Neuronal stem cell (in vitro differentiated cells): ENCODE results near the gene ATP5ME.

Source experiments
- DNase-seq: peaks from one replicate; pipeline ENCODE4 v3.0.0-alpha.2; 2013; ENCODE audit warnings: low spot score
- H2AFZ ChIP-seq: one replicate; pipeline ENCODE4 v1.6.1; 2013; ENCODE audit warnings: mild to moderate bottlenecking, low read length, inconsistent platforms
- H2AK5ac ChIP-seq: 2 replicates; pipeline ENCODE4 v1.6.1; 2013; ENCODE audit warnings: low read depth, mild to moderate bottlenecking, inconsistent platforms, low read length, moderate library complexity, mixed read lengths
- H2BK120ac ChIP-seq: 2 replicates; pipeline ENCODE4 v1.6.1; 2013; ENCODE audit warnings: low read depth, mild to moderate bottlenecking, inconsistent platforms, low read length, moderate library complexity, mixed read lengths
- H2BK12ac ChIP-seq: one replicate; pipeline ENCODE4 v1.6.1; 2013; ENCODE audit warnings: low read length, inconsistent platforms
- H2BK15ac ChIP-seq: 2 replicates; pipeline ENCODE4 v1.6.1; 2013; ENCODE audit warnings: mild to moderate bottlenecking, low read length, inconsistent platforms, mixed read lengths
- H2BK5ac ChIP-seq: one replicate; pipeline ENCODE4 v1.6.1; 2013; ENCODE audit warnings: inconsistent platforms, mild to moderate bottlenecking, low read length, moderate library complexity
- H3K14ac ChIP-seq: one replicate; pipeline ENCODE4 v1.6.1; 2013; ENCODE audit warnings: low read length, inconsistent platforms
- H3K18ac ChIP-seq: 2 replicates; pipeline ENCODE4 v1.6.1; 2013; ENCODE audit warnings: low read length, inconsistent platforms
- H3K23ac ChIP-seq: 2 replicates; pipeline ENCODE4 v1.6.1; 2013; ENCODE audit warnings: low read depth, mild to moderate bottlenecking, mixed read lengths, low read length, inconsistent platforms; ENCODE audit not compliant: poor library complexity
- H3K27ac ChIP-seq: replicated peaks from 3 replicates; pipeline ENCODE4 v1.5.1; 2013; ENCODE audit warnings: low read length, inconsistent platforms
- H3K27me3 ChIP-seq, 3 experiments: 2 replicates each; pipeline ENCODE4 v1.6.1; 2013; ENCODE audit warnings: low read length in 3 of 3, mild to moderate bottlenecking in 2 of 3, inconsistent platforms in 1 of 3, low read depth in 1 of 3, mixed read lengths in 1 of 3, moderate library complexity in 1 of 3; ENCODE audit not compliant: control insufficient read depth in 3 of 3, insufficient read depth in 3 of 3
- H3K36me3 ChIP-seq, 2 donors: replicated peaks in 1 of 2; 2 replicates each; pipeline ENCODE4 v1.6.1; 2013; ENCODE audit warnings: low read length in 2 of 2; ENCODE audit not compliant: control insufficient read depth in 2 of 2, insufficient read depth in 2 of 2
- H3K4ac ChIP-seq: 2 replicates; pipeline ENCODE4 v1.6.1; 2013; ENCODE audit warnings: inconsistent platforms, mild to moderate bottlenecking, low read length, moderate library complexity
- H3K4me1 ChIP-seq, 2 donors: 1 replicate in 1 of 2; 2 replicates in 1 of 2; pipeline ENCODE4 v1.6.1; 2013; ENCODE audit warnings: low read length in 2 of 2, low read depth in 1 of 2; ENCODE audit not compliant: control insufficient read depth in 2 of 2, insufficient read depth in 1 of 2
- H3K4me2 ChIP-seq: one replicate; pipeline ENCODE4 v1.6.1; 2013; ENCODE audit warnings: mild to moderate bottlenecking, low read length, inconsistent platforms; ENCODE audit not compliant: insufficient read depth, poor library complexity, severe bottlenecking
- H3K4me3 ChIP-seq, 2 donors: 2 replicates each; pipeline ENCODE4 v1.5.1; 2013; ENCODE audit warnings: low read length in 2 of 2, mild to moderate bottlenecking in 2 of 2, inconsistent platforms in 1 of 2, moderate library complexity in 1 of 2
- H3K79me1 ChIP-seq: one replicate; pipeline ENCODE4 v1.6.1; 2013; ENCODE audit warnings: low read depth, mild to moderate bottlenecking, inconsistent platforms, low read length, moderate library complexity
- H3K9ac ChIP-seq: one replicate; pipeline ENCODE4 v1.6.1; 2013; ENCODE audit warnings: mild to moderate bottlenecking, low read depth, low read length, inconsistent platforms; ENCODE audit not compliant: poor library complexity
- H3K9me3 ChIP-seq, 2 donors: replicated peaks in 1 of 2; 2 replicates each; pipeline versions ENCODE3 to v1.6.1; 2013; ENCODE audit warnings: low read length in 2 of 2, mild to moderate bottlenecking in 2 of 2, inconsistent platforms in 1 of 2, low read depth in 1 of 2, mixed read lengths in 1 of 2, moderate library complexity in 1 of 2; ENCODE audit not compliant: control insufficient read depth in 2 of 2, insufficient read depth in 1 of 2
- H4K8ac ChIP-seq: one replicate; pipeline ENCODE4 v1.6.1; 2013; ENCODE audit warnings: low read depth, mild to moderate bottlenecking, inconsistent platforms, low read length, moderate library complexity
- H4K91ac ChIP-seq: one replicate; pipeline ENCODE4 v1.6.1; 2013; ENCODE audit warnings: low read length, low read depth, mild to moderate bottlenecking, inconsistent platforms; ENCODE audit not compliant: poor library complexity
- WGBS, 2 donors: extraction: QIAGEN DNeasy Blood & Tissue Kit; methylation state at CpG; one replicate each; pipeline ENCODE4 v1.1.7; 2013; ENCODE audit warnings: missing lambda C conversion rate in 2 of 2, mixed read lengths in 1 of 2; ENCODE audit not compliant: insufficient read length in 2 of 2, insufficient replicate concordance in 1 of 2; ENCODE audit errors: extremely low coverage in 2 of 2; 5-methylcytosine and 5-hydroxymethylcytosine counted together

Gene ATP5ME

DNA sequence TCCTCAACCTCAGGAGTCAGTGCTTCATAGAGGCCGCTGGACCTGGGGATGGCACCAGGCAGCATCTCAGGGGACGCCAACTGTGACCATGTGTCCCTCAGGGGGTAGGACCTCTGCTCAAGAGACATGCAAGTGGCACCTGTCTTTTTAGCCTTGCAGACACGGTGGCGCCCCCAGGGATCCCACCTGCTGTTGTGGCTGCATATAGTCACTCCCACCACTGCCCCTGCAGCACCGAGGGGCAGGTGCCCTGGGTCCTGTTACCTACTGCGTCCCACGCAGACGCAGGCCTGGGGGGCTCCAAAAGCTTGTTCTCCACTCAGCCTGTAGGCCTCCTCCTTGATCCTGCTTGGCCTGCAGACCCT, 2.8 kb upstream of the ATP5ME start:
- Histone ChIP-seq H3K79me1 (peaks cover 7% of the 10 kb centered on the region), H3K4me1 (peaks cover 16% of the 10 kb centered on the region in 2 donors), H3K14ac (no peak overlapping the region), H4K8ac (no peak overlapping the region), H2AFZ (no peak overlapping the region), H3K4ac (no peak overlapping the region), H2BK5ac (no peak overlapping the region), H4K91ac (no peak overlapping the region), H3K27me3 (peaks cover 0 to 9% (median 2%) of the 10 kb centered on the region in 3 experiments), H3K4me3 (no peak overlapping the region), H3K36me3 (peaks cover 6 to 15% of the 10 kb centered on the region in 2 donors), H2BK15ac (no peak overlapping the region), H3K9me3 (no peaks in the 10 kb centered on the region), H3K27ac (no peak overlapping the region), H3K23ac (no peak overlapping the region), H3K18ac (no peak overlapping the region), H2AK5ac (no peak overlapping the region), H3K9ac (no peak overlapping the region), H3K4me2 (no peak overlapping the region), H2BK12ac (no peak overlapping the region), H2BK120ac (no peak overlapping the region)
- WGBS, 2 donors = no CpG with 5 or more reads among the region's 8 CpGs
- DNase-seq = no peak

DNA sequence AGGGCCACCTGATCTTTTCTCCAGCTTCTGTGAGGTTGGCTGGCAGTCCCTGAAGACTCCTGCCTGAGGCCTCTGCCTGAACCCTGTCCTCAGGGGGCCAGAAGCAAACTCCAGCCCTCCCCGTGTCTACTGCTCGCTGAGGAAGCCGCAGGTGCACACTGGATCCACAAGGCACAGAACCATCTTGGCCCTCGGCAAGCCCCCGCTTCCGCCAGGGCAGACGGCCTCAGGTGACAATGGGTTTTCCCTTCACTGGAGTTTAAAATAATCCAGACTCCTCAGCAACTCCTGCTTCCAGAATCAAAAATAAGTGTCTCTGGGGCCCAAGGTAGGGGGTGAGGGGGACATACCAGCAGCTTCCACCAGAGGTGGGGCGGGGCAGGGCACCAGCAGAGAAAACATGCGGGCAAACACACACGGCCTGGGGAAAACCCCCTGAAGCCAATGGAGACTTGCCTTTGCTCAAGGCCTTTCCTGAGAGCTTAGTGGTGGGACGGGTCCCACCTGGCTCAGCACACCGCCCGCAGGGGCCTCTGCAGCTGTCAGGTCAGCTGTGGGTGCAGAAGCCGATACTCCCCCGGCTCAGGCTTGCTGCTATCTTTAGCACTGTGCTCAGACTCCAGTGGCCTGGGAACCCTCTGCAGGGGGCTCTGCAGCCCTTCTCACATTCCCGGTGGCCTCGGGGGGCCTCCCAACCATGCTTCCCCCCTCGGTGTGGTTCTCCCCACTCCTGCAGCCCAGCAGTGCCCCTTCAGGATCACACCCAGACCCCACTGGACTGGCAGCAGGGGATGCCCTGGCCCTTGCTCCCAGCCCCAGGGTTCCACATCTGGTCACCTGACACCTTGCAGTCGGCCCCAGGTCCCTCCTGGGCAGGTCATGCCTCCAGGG, 2.1 kb upstream of the ATP5ME start:
- Histone ChIP-seq H3K27ac (no peak overlapping the region), H3K23ac (no peak overlapping the region), H3K79me1 (peaks cover 7% of the 10 kb centered on the region), H3K9ac (no peak overlapping the region), H2BK12ac (no peak overlapping the region), H2BK15ac (no peak overlapping the region), H2AFZ (no peak overlapping the region), H3K14ac (no peak overlapping the region), H3K18ac (no peak overlapping the region), H3K4me2 (no peak overlapping the region), H3K36me3 (peaks cover 11 to 20% of the 10 kb centered on the region in 2 donors), H4K91ac (no peak overlapping the region), H3K4ac (no peak overlapping the region), H2BK5ac (no peak overlapping the region), H3K4me1 (peaks cover 16% of the 10 kb centered on the region in 2 donors), H3K4me3 (peak overlapping the region in 1 of 2 donors; percentile 85), H4K8ac (no peak overlapping the region), H2AK5ac (no peak overlapping the region), H3K9me3 (no peaks in the 10 kb centered on the region), H2BK120ac (no peak overlapping the region), H3K27me3 (peaks cover 0 to 9% (median 2%) of the 10 kb centered on the region in 3 experiments)
- WGBS, 2 donors = no CpG with 5 or more reads among the region's 19 CpGs
- DNase-seq = no peak

DNA sequence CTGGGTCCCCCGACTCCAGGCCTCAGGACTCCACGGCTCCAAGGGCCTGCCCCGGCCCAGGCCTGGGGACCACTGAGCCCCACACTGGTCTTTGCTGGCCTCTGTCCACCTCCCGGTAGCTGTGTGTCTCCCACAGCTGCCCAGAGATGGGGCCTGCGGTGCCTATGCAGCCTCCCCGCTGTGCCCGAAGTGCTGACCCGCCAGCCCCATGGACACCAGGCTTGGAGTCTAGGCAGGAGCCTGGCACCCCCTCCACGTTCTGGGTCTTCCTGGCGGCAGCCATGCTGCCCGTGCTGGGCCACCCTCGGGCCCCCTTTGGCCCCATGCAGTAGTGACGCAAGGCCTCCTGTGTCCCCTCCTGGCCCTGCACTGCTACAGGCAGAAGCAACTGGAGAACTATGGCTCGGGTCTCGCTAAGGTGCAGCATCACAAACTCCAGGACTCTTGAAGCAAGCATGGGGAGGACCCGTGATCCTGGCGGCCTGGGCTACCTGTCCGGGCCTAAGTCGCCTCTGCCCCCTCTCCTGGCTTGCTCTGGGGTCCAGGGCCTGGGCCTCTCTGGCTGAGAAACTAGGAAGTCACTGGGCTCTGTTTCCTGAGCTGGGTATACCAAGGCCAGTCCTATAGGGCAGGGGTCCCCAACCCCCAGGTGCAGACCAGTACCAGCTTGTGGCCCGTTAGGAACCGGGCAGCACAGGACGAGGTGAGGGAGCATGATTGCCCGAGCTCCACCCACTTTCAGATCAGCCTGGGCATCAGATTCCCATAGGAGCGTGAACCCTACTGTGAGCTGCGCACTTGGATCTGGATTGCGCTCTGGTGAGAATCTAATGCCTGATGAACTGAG, 1.2 kb upstream of the ATP5ME start:
- peaks cover 14 to 26% of the 10 kb centered on the region in 2 donors for H3K36me3 ChIP-seq
- H3K14ac ChIP-seq = peak overlapping the region; percentile 63
- H3K23ac ChIP-seq = peak overlapping the region; percentile 97
- H3K4me1 ChIP-seq = peaks cover 9 to 11% of the 10 kb centered on the region in 2 donors
- no peak for DNase-seq
- peak overlapping the region; percentile 98 for H2BK5ac ChIP-seq
- peak overlapping the region; percentile 11 for H4K91ac ChIP-seq
- H2BK15ac ChIP-seq = peak overlapping the region; percentile 9
- peak overlapping the region; percentile 48 for H4K8ac ChIP-seq
- H3K9ac ChIP-seq = peak overlapping the region; percentile 100
- peak overlapping the region; percentile 89 for H3K4me2 ChIP-seq
- H2AK5ac ChIP-seq = peak overlapping the region; percentile 96
- peak overlapping the region; percentile 100 for H3K18ac ChIP-seq
- peak overlapping the region; percentile 94 for H2AFZ ChIP-seq
- H3K27me3 ChIP-seq = peaks cover 0 to 5% (median 2%) of the 10 kb centered on the region in 3 experiments
- peak overlapping the region; percentile 89 for H3K4ac ChIP-seq
- peaks cover 7% of the 10 kb centered on the region for H3K79me1 ChIP-seq
- H3K27ac ChIP-seq = no peak overlapping the region
- peak overlapping the region; percentile 85 to 96 for H3K4me3 ChIP-seq
- peak overlapping the region; percentile 75 for H2BK12ac ChIP-seq
- H3K9me3 ChIP-seq = no peaks in the 10 kb centered on the region
- H2BK120ac ChIP-seq = peak overlapping the region; percentile 50
- no CpG with 5 or more reads among the region's 26 CpGs for WGBS, 2 donors
